GM19328 (cell line): ENCODE results near the gene FASN.

Source experiments
- ATAC-seq: cut with Tn5 transposase; IDR thresholded peaks from one replicate; pipeline ENCODE4 v1.9.1; 2021; ENCODE audit warnings: mild to moderate bottlenecking, moderate library complexity; ENCODE audit not compliant: unreplicated experiment

FASN gene

DNA sequence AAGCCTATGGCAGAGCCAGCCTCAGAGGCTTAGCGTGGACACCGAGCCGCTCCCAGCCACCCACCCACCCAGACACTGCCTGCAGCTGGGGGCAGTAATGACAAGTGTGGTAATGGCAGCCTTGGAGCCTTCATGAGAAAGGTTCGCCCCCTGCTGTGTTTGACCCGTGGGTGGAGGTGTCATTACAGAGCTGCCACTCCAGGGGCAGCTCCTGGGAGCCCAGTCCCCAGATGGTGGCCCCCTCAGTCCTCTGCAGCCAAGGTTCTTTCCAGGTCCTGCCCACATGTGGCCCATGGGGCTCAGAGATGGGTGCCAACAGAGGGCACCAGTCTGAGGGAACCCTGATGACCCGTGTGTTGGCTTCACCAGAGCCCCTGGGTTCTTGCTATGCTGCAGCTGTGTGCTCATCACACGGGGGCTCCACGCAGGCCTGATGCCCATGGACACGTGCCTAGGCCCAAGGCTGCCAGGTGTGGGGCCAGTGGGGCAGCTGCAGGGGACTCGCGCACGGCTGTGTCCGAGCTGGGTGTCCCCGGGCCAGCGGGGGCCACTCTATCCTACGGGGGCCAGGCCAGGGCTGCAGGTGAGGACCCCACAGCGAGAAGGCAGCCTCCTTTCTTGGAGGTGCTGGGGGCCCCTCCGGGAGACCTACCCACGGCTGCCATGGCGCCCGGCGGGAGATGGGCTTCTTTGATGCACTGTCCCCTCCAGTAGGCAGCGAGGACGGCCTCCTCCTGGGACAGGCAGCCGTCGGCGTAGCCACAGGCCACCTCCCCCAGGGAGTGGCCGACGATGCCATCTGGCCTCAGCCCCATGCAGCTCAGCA lies 8.1 kb downstream of the FASN start:
- ATAC-seq = no peak

DNA sequence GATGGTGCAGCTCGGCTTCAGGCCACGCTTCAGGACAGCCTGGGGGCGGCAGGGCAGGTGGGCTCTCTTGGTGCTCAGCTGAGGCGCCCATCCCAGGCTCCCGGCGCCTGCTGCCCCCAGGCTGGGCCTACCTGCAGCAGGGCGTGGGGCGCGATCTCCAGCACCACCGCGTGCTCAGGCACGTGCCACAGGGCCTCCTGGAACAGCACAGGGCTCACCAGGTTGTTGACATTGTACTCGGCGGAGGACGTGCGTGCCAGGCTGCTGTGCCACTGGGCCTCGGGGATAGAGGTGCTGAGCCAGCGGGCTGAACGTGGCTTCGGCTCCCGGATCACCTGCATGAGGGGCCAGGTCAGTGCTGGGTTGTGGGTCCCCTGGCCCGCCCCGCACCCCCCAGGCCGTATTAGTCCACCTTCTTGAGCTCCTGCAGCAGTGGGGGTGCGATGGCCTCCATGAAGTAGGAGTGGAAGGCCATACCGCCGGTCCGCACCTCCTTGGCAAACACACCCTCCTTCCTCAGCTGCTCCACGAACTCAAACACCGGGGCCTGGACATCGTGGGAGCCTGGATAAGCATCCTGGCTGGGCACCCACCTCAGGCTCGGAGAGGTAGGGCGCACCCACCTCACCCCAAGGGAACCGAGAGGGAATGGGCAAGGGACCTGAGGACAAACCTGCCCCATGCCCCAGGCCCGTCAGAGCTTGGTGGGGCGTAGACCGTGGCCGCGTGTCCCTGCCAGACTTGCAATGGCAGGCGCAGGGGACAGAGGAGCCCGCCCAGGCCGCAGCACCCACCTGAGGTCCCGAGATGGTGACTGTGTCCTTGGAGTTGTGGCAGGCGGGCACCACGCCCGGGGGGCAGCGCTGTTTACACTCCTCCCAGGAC lies 9.0 kb downstream of the FASN start:
- no peak for ATAC-seq

DNA sequence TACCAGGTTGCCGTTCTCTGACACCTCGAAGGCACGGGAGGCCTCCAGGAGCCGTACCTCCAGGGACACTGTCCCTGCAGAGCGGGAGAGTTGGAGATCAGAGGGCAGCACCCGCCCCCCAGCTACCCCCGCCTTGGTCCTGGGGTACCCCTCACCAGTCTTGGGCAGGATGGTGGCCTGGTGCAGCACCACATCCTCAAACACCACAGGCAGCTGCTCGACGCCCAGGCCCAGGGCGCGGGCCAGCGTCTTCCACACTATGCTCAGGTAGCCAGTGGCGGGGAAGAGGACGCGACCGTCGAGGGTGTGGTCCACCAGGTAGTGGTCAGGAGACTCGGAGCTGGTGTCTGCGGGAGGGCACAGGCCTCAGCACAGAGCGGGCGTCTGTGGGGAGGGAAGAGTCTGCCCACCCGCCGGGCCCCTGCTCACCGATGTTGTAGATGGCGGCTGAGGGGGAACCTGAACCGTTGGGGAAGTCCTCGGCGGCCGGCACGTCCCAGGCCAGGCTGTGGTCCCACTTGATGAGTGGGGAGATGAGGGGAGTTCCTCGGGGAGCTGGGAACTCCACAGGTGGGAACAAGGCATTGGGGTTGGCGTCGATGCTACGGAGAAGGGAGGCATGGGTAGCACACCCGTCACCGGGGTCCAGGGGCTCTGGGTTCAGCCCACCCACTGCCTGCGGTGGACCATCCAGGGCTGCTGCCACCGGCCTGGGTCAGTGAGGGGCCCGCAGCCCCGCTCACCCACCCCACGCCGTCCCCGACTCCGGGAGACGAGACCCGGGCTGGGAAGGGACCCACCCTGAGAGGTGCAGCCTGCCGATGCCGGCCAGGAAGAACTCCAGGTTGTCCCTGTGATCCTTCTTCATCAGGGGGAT lies 9.8 kb downstream of the FASN start:
- ATAC-seq = no peak

DNA sequence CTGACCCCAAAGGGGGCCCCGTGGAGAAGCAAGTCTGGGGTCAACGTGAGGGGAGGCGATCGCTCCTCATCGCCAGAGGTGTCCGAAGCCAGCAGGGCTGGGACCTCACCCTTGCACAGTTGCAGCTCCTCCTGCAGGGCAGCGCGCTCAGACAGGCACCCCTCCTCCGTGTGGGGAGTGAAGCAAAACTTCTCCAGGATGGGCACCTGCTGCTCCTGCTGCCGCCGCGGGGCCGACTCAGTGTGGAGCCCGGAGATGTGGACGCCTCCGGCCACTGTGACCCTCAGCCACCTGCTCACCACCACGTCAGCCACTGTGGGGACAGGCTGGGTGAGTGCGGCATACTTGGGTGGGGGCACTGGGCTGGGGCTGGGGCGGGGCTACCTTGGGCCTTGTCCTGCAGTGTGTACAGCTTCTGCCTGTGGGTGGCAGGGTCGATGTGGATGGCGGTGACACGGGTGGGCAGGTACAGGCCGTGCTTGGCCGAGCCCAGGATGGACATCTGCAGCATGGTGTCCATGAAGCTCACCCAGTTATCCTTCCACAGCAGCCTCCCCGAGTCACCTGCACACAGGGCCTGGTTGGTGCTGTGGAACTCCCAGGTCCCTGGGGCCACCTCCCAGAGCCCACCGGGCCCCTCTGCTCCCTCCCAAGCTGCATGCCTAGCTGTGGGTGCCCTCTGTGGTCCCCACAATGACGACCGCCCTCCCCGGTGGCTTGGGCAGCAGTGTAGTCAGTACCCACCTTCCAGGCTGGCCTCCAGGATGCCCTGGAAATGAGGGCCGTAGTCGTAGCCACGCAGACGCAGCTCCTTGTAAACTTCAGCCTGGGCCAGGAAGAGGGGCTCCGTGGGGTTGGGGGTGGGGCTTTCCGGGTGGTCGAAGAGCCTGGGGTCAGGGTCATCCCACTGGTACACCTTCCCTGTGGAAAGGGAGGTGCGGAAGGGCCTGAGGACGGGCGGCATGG lies 10.8 kb downstream of the FASN start:
- no peak for ATAC-seq

- ATAC-seq = no peak
These were observed 11.9 kb downstream of the FASN start for GRCh38 chr17:82085931-82086764.

DNA sequence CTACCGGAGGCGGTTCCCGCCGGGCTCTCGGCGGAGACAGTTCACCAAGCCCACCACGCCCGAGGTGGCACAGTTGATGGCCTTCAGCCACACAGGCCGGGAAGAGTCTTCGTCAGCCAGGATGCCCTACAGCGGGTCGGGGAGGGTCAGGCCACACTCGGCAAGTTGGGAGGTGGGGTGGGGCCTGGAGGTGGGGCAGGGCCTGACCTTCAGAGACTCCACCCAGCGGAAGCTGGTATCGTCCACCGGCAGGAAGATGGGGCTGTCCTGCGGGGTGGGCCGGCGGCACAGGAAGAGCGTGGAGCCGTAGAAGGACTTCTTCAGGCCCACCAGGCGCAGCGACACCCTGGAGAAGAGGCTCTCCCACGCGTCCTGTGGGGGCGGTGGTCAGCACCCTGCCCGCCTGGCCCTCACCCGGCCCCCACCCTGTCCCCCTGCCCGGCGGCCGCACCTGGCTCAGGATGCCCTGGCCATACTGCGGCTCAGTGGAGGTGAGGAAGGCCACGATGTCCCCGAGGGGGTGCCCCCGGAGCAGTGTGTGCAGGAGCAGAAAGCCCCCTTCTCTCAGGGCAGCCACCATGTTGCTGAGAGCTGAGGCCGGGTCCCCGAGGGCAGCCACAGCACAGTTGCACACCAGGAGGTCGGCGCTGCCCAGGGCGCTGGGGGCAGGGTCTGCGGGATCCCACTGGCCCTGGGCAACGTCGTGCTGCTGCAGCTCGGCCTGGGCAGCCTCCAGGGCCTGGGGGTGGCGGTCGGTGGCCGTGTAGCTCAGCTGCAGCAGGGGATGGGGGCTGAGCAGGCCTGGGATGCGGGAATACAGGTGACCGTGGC lies 12.8 kb downstream of the FASN start:
- ATAC-seq = no peak

DNA sequence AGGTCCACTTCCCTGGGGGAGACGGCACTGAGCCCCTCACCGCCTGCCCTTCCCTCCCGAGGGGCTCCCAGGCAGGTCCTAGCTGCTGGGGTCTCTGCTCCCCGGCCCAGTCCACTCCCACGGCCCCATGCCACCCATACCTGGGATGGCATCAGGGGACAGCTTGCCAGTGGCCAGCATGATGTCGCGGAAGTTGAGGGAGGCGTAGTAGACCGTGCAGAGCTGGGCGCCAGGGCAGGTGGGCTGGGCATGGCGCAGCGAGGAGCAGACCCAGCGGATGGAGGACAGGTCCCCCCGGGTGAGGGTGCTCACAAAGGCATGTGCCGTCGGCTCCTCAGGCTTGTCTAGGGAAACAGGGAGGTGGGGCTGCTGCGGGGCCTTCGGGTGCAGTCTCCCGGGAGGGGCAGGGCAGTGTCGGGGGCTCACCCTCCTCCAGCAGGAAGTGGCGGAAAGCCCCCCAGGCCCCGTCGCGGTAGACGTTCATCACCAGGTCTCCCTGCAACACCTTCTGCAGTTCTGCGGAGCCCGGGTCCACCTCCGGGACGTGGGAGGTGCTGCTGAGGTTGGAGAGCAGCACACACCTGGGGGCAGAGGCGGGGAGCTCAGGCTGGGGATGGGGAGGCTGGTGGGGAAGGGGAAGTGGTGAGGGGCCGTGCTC lies 13.5 kb downstream of the FASN start:
- ATAC-seq = no peak

GRCh38 chr17:82083533-82084359 lies 14.3 kb downstream of the FASN start:
- no peak for ATAC-seq

DNA sequence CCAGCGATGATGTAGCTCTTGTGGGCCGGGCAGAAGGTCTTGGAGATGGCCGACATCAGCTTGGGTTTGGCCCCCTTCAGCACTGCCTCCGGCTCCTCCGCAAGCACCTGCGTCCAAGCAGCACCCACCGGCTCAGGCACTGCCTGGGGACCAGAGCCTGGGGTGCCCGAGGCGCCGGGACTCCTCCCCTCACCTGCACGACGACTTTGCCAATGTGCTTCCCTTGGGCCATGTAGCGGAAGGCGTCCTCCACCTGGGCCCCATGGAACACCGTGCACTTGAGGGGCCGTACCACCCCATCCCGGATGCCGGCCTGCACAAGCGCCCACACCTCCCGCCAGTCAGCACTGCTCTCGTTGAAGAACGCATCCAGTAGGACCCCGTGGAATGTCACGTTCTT lies 15.0 kb downstream of the FASN start:
- no peak for ATAC-seq

DNA sequence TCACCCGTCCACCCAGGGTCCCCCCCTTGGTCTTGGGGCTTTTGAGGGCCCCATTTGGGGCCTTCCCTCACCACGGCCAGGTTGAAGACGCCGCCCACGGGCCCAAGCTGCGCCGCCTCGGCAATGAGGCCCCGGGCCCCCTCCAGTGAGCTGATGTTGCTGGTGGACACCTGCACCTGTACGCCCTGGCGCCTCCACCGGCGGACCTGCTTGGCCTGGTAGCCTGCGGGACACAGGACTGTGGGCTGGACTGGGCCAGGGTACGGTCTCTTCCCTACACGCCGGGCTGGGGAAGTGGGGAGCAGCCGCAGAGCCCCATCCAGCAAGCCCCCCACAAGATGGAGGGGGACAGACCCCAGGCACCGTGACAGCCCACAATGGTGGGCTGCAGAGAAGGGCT lies 15.6 kb downstream of the FASN start:
- no peak for ATAC-seq

DNA sequence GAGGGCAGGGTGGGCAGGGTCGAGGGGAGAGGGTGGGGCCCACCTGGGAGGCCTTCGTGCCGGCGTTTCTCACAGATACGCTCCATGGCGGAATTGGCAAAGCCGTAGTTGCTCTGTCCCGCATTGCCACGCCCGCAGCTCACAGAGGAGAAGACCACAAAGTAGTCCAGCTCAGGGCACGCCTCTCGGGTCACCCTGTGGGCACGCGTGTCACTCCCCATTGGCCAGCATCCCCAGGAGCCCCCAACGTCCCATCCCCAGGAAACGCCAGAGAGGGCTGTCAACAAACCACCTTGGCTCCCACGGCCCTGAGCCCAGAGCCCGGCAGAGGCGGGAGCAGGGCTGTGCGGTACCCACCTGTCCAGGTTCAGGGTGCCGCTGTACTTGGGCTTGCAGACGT lies 16.1 kb downstream of the FASN start:
- no peak for ATAC-seq

DNA sequence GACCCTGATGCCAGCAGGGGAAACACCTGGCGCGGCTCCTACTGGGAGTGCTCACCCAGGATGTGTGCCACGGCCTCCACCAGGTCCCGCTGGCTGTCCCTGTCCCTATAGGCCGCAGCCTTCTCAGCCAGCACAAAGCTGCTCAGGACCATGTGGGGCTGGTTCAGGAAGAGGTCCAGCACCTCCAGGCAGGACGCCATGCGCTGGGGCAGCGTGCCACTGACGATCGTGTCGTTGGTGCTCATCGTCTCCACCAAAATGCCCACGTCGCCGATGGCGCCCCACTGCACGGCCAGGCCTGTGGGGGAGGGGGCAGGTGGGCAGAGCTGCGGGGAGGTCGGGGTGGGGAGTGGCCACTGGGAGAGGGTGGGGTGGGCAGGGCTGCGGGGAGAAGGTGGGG lies 16.5 kb downstream of the FASN start:
- ATAC-seq = no peak

- no peak for ATAC-seq
These were observed 17.1 kb downstream of the FASN start for GRCh38 chr17:82080789-82081464.

DNA sequence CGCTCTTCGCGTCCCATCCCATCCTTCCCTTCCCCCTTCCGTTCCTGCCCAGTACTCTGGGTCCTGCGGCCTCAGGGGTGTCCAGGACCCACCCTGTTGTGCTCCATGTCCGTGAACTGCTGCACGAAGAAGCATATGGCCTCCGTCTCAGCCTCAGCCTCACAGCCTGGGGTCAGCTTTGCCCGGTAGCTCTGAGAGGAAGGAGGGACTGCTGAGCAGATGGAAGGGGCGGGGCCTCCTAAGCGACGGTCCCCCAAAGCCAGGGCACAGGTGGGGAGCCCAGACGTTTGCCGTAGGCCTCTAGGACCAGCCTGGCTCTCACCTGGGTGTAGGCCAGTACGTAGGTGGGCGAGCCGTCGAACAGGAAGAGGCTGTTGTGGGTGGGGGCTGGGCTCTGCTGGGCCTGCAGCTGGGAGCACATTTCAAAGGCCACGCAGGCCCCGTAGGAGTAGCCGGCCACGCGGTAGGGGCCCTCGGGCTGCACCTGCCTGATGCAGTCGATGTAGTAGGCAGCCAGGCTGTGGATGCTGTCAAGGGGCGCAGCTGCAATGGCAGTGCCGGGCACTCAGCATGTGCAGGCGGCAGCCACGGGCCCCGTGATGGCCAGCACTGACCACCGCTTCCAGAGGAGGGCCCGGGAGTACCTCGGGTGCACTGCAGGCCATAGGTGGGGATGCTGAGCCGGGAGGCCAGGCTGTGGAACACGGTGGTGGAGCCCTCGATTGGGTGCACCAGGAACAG lies 17.8 kb downstream of the FASN start:
- no peak for ATAC-seq

- no peak for ATAC-seq
These were observed 18.9 kb downstream of the FASN start for GRCh38 chr17:82079001-82079677.
